Measurements from ENCODE around the gene SCUBE1.
"Not testable (repeated sequence)": the region's sequence is repeated elsewhere in the genome, so short reads cannot be mapped to it uniquely, and the experiment has no call there.

The SCUBE1 gene

GRCh38 chr22:43360576-43360975, 17.4 kb upstream of the SCUBE1 start:
- Histone ChIP-seq H3K4me3 (ENCODE audit: low read length) (no peak overlapping the region), H3K36me3 (ENCODE audit: control insufficient read depth, insufficient read depth, low read length) (no peaks in the 10 kb centered on the region), H3K9me3 (ENCODE audit: control insufficient read depth, insufficient read depth, low read length) (no peaks in the 10 kb centered on the region), H3K27ac (ENCODE audit: low read length) (no peak overlapping the region), H3K27me3 (ENCODE audit: control insufficient read depth, insufficient read depth, low read length) (no peaks in the 10 kb centered on the region), H3K4me1 (ENCODE audit: control insufficient read depth, insufficient read depth, low read length) (0 out of 2 replicates have a peak, but pooled peaks cover 1% of the 10 kb centered on the region)
- WGBS (ENCODE audit: insufficient coverage, insufficient read length): no CpG with 5 or more reads among the region's 9 CpGs
- DNase-seq (ENCODE audit: low read depth, low spot score): no peak

GRCh38 chr22:43356881-43357280, 13.7 kb upstream of the SCUBE1 start:
- no peaks in the 10 kb centered on the region for H3K36me3 ChIP-seq (ENCODE audit: control insufficient read depth, insufficient read depth, low read length)
- no peak overlapping the region for H3K4me3 ChIP-seq (ENCODE audit: low read length)
- H3K27me3 ChIP-seq (ENCODE audit: control insufficient read depth, insufficient read depth, low read length): no peaks in the 10 kb centered on the region
- WGBS (ENCODE audit: insufficient coverage, insufficient read length): no CpG with 5 or more reads among the region's 11 CpGs
- H3K27ac ChIP-seq (ENCODE audit: low read length): no peak overlapping the region
- no peaks in the 10 kb centered on the region for H3K9me3 ChIP-seq (ENCODE audit: control insufficient read depth, insufficient read depth, low read length)
- no peaks in the 10 kb centered on the region for H3K4me1 ChIP-seq (ENCODE audit: control insufficient read depth, insufficient read depth, low read length)
- no peak for DNase-seq (ENCODE audit: low read depth, low spot score)

GRCh38 chr22:43355688-43356087, 12.5 kb upstream of the SCUBE1 start:
- H3K36me3 ChIP-seq (ENCODE audit: control insufficient read depth, insufficient read depth, low read length); H3K27ac ChIP-seq (ENCODE audit: low read length); H3K27me3 ChIP-seq (ENCODE audit: control insufficient read depth, insufficient read depth, low read length); DNase-seq (ENCODE audit: low read depth, low spot score); H3K4me3 ChIP-seq (ENCODE audit: low read length); H3K9me3 ChIP-seq (ENCODE audit: control insufficient read depth, insufficient read depth, low read length); H3K4me1 ChIP-seq (ENCODE audit: control insufficient read depth, insufficient read depth, low read length): not testable (repeated sequence)
- no CpG with 5 or more reads among the region's 10 CpGs for WGBS (ENCODE audit: insufficient coverage, insufficient read length)

- Histone ChIP-seq H3K4me3 (ENCODE audit: low read length) (no peak overlapping the region), H3K27ac (ENCODE audit: low read length) (no peak overlapping the region), H3K9me3 (ENCODE audit: control insufficient read depth, insufficient read depth, low read length) (no peaks in the 10 kb centered on the region), H3K4me1 (ENCODE audit: control insufficient read depth, insufficient read depth, low read length) (no peaks in the 10 kb centered on the region), H3K36me3 (ENCODE audit: control insufficient read depth, insufficient read depth, low read length) (no peaks in the 10 kb centered on the region), H3K27me3 (ENCODE audit: control insufficient read depth, insufficient read depth, low read length) (no peaks in the 10 kb centered on the region)
- no peak for DNase-seq (ENCODE audit: low read depth, low spot score)
- no CpG with 5 or more reads among the region's 5 CpGs for WGBS (ENCODE audit: insufficient coverage, insufficient read length)
These were observed 8.8 kb upstream of the SCUBE1 start for GRCh38 chr22:43351966-43352345.

GRCh38 chr22:43349636-43350035, 6.5 kb upstream of the SCUBE1 start:
- Histone ChIP-seq H3K9me3 (ENCODE audit: control insufficient read depth, insufficient read depth, low read length) (no peaks in the 10 kb centered on the region), H3K4me3 (ENCODE audit: low read length) (no peak overlapping the region), H3K27me3 (ENCODE audit: control insufficient read depth, insufficient read depth, low read length) (no peaks in the 10 kb centered on the region; the same call in 1 of the 2 replicates), H3K4me1 (ENCODE audit: control insufficient read depth, insufficient read depth, low read length) (peaks cover 3% of the 10 kb centered on the region; the same call in 1 of the 2 replicates), H3K36me3 (ENCODE audit: control insufficient read depth, insufficient read depth, low read length) (no peaks in the 10 kb centered on the region), H3K27ac (ENCODE audit: low read length) (no peak overlapping the region)
- WGBS (ENCODE audit: insufficient coverage, insufficient read length): no CpG with 5 or more reads among the region's 12 CpGs
- no peak for DNase-seq (ENCODE audit: low read depth, low spot score)

- H3K4me3 ChIP-seq (ENCODE audit: low read length): no peak overlapping the region
- H3K27ac ChIP-seq (ENCODE audit: low read length): no peak overlapping the region
- H3K9me3 ChIP-seq (ENCODE audit: control insufficient read depth, insufficient read depth, low read length): no peaks in the 10 kb centered on the region
- no peak for DNase-seq (ENCODE audit: low read depth, low spot score)
- peaks cover 9% of the 10 kb centered on the region; the same call in 1 of the 2 replicates for H3K27me3 ChIP-seq (ENCODE audit: control insufficient read depth, insufficient read depth, low read length)
- no peaks in the 10 kb centered on the region for H3K36me3 ChIP-seq (ENCODE audit: control insufficient read depth, insufficient read depth, low read length)
- no CpG with 5 or more reads among the region's 8 CpGs for WGBS (ENCODE audit: insufficient coverage, insufficient read length)
- peaks cover 6% of the 10 kb centered on the region for H3K4me1 ChIP-seq (ENCODE audit: control insufficient read depth, insufficient read depth, low read length)
These were observed 3.4 kb upstream of the SCUBE1 start for GRCh38 chr22:43346521-43346929.

GRCh38 chr22:43345761-43346301, 2.7 kb upstream of the SCUBE1 start:
- DNase-seq (ENCODE audit: low read depth, low spot score): no peak
- WGBS (ENCODE audit: insufficient coverage, insufficient read length): no CpG with 5 or more reads among the region's 7 CpGs
- Histone ChIP-seq H3K27ac (ENCODE audit: low read length) (no peak overlapping the region), H3K9me3 (ENCODE audit: control insufficient read depth, insufficient read depth, low read length) (no peaks in the 10 kb centered on the region), H3K4me3 (ENCODE audit: low read length) (no peak overlapping the region), H3K4me1 (ENCODE audit: control insufficient read depth, insufficient read depth, low read length) (peaks cover 6% of the 10 kb centered on the region), H3K36me3 (ENCODE audit: control insufficient read depth, insufficient read depth, low read length) (no peaks in the 10 kb centered on the region), H3K27me3 (ENCODE audit: control insufficient read depth, insufficient read depth, low read length) (peaks cover 11% of the 10 kb centered on the region; the same call in 1 of the 2 replicates)

GRCh38 chr22:43345356-43345755, 2.2 kb upstream of the SCUBE1 start:
- peaks cover 6% of the 10 kb centered on the region for H3K4me1 ChIP-seq (ENCODE audit: control insufficient read depth, insufficient read depth, low read length)
- DNase-seq (ENCODE audit: low read depth, low spot score): no peak
- H3K4me3 ChIP-seq (ENCODE audit: low read length): no peak overlapping the region
- no CpG with 5 or more reads among the region's 7 CpGs for WGBS (ENCODE audit: insufficient coverage, insufficient read length)
- H3K27me3 ChIP-seq (ENCODE audit: control insufficient read depth, insufficient read depth, low read length): peaks cover 11% of the 10 kb centered on the region; the same call in 1 of the 2 replicates
- no peaks in the 10 kb centered on the region for H3K9me3 ChIP-seq (ENCODE audit: control insufficient read depth, insufficient read depth, low read length)
- H3K36me3 ChIP-seq (ENCODE audit: control insufficient read depth, insufficient read depth, low read length): no peaks in the 10 kb centered on the region
- H3K27ac ChIP-seq (ENCODE audit: low read length): no peak overlapping the region

GRCh38 chr22:43344520-43344787, 1.3 kb upstream of the SCUBE1 start:
- no CpG with 5 or more reads among the region's 6 CpGs for WGBS (ENCODE audit: insufficient coverage, insufficient read length)
- Histone ChIP-seq H3K4me3 (ENCODE audit: low read length) (no peak overlapping the region), H3K9me3 (ENCODE audit: control insufficient read depth, insufficient read depth, low read length) (no peaks in the 10 kb centered on the region), H3K36me3 (ENCODE audit: control insufficient read depth, insufficient read depth, low read length) (no peaks in the 10 kb centered on the region), H3K27me3 (ENCODE audit: control insufficient read depth, insufficient read depth, low read length) (peaks cover 11% of the 10 kb centered on the region; the same call in 1 of the 2 replicates), H3K4me1 (ENCODE audit: control insufficient read depth, insufficient read depth, low read length) (peaks cover 6% of the 10 kb centered on the region), H3K27ac (ENCODE audit: low read length) (no peak overlapping the region)
- DNase-seq (ENCODE audit: low read depth, low spot score): no peak

- Histone ChIP-seq H3K36me3 (ENCODE audit: control insufficient read depth, insufficient read depth, low read length) (no peaks in the 10 kb centered on the region), H3K4me1 (ENCODE audit: control insufficient read depth, insufficient read depth, low read length) (peaks cover 6% of the 10 kb centered on the region), H3K27ac (ENCODE audit: low read length) (no peak overlapping the region), H3K4me3 (ENCODE audit: low read length) (peak overlapping the region; percentile 5; the same call in 1 of the 2 replicates), H3K27me3 (ENCODE audit: control insufficient read depth, insufficient read depth, low read length) (peaks cover 11% of the 10 kb centered on the region; the same call in 1 of the 2 replicates), H3K9me3 (ENCODE audit: control insufficient read depth, insufficient read depth, low read length) (no peaks in the 10 kb centered on the region)
- no CpG with 5 or more reads among the region's 65 CpGs for WGBS (ENCODE audit: insufficient coverage, insufficient read length)
- DNase-seq (ENCODE audit: low read depth, low spot score): no peak
These were observed 723 bp upstream of the SCUBE1 start for GRCh38 chr22:43343670-43344519.

All from iPS DF 6.9 (cell line).